NT2/D1 (cell line): ENCODE measurements around the gene LIME1.
A peak's percentile ranks its signal among the peaks of the same experiment; 100 is the strongest.

Source experiments
- DNase-seq: peaks from one replicate; pipeline ENCODE4 v3.0.0-alpha.2; 2011; ENCODE audit warnings: low read depth, low spot score
- H3K27me3 ChIP-seq: 2 replicates; pipeline ENCODE4 v1.6.0; 2011; ENCODE audit warnings: mild to moderate bottlenecking; ENCODE audit not compliant: insufficient read length, insufficient read depth
- H3K36me3 ChIP-seq: 2 replicates; pipeline ENCODE4 v1.6.1; 2011; ENCODE audit warnings: mild to moderate bottlenecking, low read length, mixed read lengths; ENCODE audit not compliant: insufficient read depth, insufficient read length
- H3K4me1 ChIP-seq: 2 replicates; pipeline ENCODE4 v1.5.1; 2011; ENCODE audit not compliant: insufficient read depth, insufficient read length
- H3K4me3 ChIP-seq: 2 replicates; pipeline ENCODE4 v1.5.1; 2011; ENCODE audit warnings: low read depth; ENCODE audit not compliant: insufficient read length
- H3K9ac ChIP-seq: 2 replicates; pipeline ENCODE4 v1.6.0; 2011; ENCODE audit warnings: low read depth; ENCODE audit not compliant: insufficient read length
- H3K9me3 ChIP-seq: 2 replicates; pipeline ENCODE4 v1.5.1; 2011; ENCODE audit warnings: mild to moderate bottlenecking, low read length; ENCODE audit not compliant: insufficient read depth
- SUZ12 ChIP-seq: IDR thresholded peaks from 2 replicates; pipeline ENCODE4 v1.6.1; 2011; ENCODE audit not compliant: insufficient read length, insufficient read depth; ENCODE audit errors: extremely low read depth
- YY1 ChIP-seq: IDR thresholded peaks from 2 replicates; pipeline ENCODE4 v1.6.1; 2011; ENCODE audit not compliant: insufficient read length, insufficient read depth
- ZNF274 ChIP-seq: IDR thresholded peaks from 2 replicates; pipeline ENCODE4 v1.6.1; 2011; ENCODE audit warnings: mild to moderate bottlenecking, low read depth, low read length

The LIME1 gene

DNA sequence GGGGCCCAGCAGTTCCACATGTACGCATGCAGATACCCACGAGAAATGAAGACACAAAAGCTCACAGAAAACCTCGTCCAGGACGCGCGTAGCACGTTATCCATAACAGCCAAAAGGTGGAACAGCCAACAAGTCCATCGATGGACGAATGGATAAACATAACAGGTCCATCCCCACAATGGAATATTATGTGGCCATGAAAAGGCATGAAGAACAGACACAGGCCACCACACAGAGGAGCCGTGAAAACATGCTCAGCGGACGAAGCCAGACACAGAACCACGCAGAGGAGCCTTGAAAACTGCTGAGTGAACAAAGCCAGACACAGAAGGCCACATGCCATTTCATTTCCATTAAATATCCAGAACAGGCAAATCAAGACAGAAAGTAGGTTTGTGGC lies 41.1 kb downstream of the LIME1 start:
- no peak for DNase-seq
- TF ChIP-seq ZNF274 = no peak
- TF ChIP-seq YY1 = no peak
- TF ChIP-seq SUZ12 = no peak
- Histone ChIP-seq H3K4me3 (no peak overlapping the region), H3K9ac (no peak overlapping the region), H3K36me3 (no peaks in the 10 kb centered on the region), H3K27me3 (no peaks in the 10 kb centered on the region), H3K4me1 (peaks cover 30% of the 10 kb centered on the region), H3K9me3 (peaks cover 10% of the 10 kb centered on the region; the same call in 1 of the 2 replicates)

- H3K27me3 ChIP-seq = no peaks in the 10 kb centered on the region
- H3K9me3 ChIP-seq = peaks cover 10% of the 10 kb centered on the region; the same call in 1 of the 2 replicates
- peaks cover 28% of the 10 kb centered on the region for H3K4me1 ChIP-seq
- H3K4me3 ChIP-seq = no peak overlapping the region
- H3K9ac ChIP-seq = no peak overlapping the region
- DNase-seq = no peak
- no peaks in the 10 kb centered on the region for H3K36me3 ChIP-seq
- no peak for TF ChIP-seq SUZ12
- TF ChIP-seq YY1 = no peak
- TF ChIP-seq ZNF274 = no peak
Measured at GRCh38 chr20:63778034-63778752, 41.7 kb downstream of the LIME1 start.

GRCh38 chr20:63778857-63779256 lies 42.4 kb downstream of the LIME1 start:
- no peak overlapping the region for H3K9ac ChIP-seq

DNA sequence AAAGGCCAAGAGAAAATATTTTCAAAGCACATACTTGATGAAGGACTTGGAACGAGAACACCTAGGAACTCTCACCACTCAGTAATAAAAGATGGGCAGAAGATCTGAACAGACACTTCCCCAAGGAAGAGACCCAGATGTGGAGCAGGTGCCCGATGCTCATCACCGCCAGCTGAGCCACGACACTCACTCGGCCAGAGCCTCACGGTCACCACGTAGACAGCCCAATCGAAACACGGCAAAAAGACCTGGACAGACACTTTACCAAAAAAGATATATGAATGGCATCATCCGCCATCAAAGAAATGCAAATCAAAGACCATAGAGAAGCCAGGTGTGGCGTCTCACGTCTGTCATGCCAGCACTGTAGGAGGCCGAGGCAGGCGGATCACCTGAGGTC lies 44.7 kb downstream of the LIME1 start:
- H3K9me3 ChIP-seq = peaks cover 10% of the 10 kb centered on the region; the same call in 1 of the 2 replicates
- no peaks in the 10 kb centered on the region for H3K27me3 ChIP-seq
- peaks cover 10% of the 10 kb centered on the region for H3K4me1 ChIP-seq
- no peak overlapping the region for H3K9ac ChIP-seq
- H3K4me3 ChIP-seq = no peak overlapping the region
- peaks cover 5% of the 10 kb centered on the region for H3K36me3 ChIP-seq
- TF ChIP-seq YY1 = no peak
- TF ChIP-seq SUZ12 = no peak
- TF ChIP-seq ZNF274 = no peak
- no peak for DNase-seq

More at GRCh38 chr20:63778857-63779256, 42.4 kb downstream of the LIME1 start:
- DNase-seq = no peak
- Histone ChIP-seq H3K4me1 (peaks cover 22% of the 10 kb centered on the region), H3K9me3 (peaks cover 10% of the 10 kb centered on the region; the same call in 1 of the 2 replicates), H3K27me3 (no peaks in the 10 kb centered on the region), H3K4me3 (no peak overlapping the region), H3K36me3 (peaks cover 2% of the 10 kb centered on the region)
- TF ChIP-seq ZNF274 (no peak), SUZ12 (no peak), YY1 (no peak)

GRCh38 chr20:63782051-63782471 lies 45.6 kb downstream of the LIME1 start:
- no peak overlapping the region for H3K4me3 ChIP-seq
- no peak for DNase-seq
- H3K27me3 ChIP-seq = no peaks in the 10 kb centered on the region
- TF ChIP-seq ZNF274 (no peak), YY1 (no peak), SUZ12 (no peak)
- H3K36me3 ChIP-seq = peaks cover 7% of the 10 kb centered on the region
- peaks cover 6% of the 10 kb centered on the region; the same call in 1 of the 2 replicates for H3K9me3 ChIP-seq
- H3K9ac ChIP-seq = peak overlapping the region; percentile 26
- H3K4me1 ChIP-seq = peaks cover 10% of the 10 kb centered on the region

- Histone ChIP-seq H3K9me3 (peaks cover under 1% of the 10 kb centered on the region; the same call in 1 of the 2 replicates), H3K4me3 (no peak overlapping the region), H3K4me1 (peaks cover 10% of the 10 kb centered on the region), H3K36me3 (peaks cover 9% of the 10 kb centered on the region), H3K9ac (no peak overlapping the region), H3K27me3 (no peaks in the 10 kb centered on the region)
- no peak for DNase-seq
- no peak for TF ChIP-seq YY1
Measured at GRCh38 chr20:63782521-63782971, 46.1 kb downstream of the LIME1 start.

DNA sequence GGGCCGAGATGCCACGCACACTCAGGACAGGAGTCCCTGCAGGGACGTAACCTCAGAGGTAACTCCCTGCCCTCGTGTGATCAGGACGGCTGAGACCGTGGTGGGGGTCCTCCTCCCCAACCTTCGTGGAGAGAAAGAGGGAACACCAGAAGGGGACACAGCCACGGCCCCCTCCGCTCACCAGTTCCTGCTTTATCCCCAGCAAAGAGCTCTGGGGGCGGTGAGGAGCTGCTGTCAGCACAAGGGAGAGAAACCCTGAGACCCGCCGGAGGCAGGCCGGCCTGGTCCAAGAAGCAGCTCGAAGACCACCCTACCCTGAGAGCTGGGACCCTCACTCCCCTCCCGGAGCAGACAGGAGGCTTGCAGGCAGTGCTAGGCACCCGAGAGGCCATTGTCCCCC lies 47.5 kb downstream of the LIME1 start:
- Histone ChIP-seq H3K9ac (peak overlapping the region; percentile 64), H3K36me3 (peaks cover 15% of the 10 kb centered on the region), H3K4me1 (peaks cover 9% of the 10 kb centered on the region), H3K4me3 (no peak overlapping the region), H3K9me3 (no peaks in the 10 kb centered on the region), H3K27me3 (no peaks in the 10 kb centered on the region)
- no peak for DNase-seq
- TF ChIP-seq YY1 (no peak), ZNF274 (no peak), SUZ12 (no peak)
